Inferior parietal cortex (tissue), 1 donor: ENCODE results near the gene HDGFL2.

ENCODE experiments used
- DNase-seq: peaks from one replicate; pipeline ENCODE4 v3.0.0-alpha.2; 2016; ENCODE audit errors: extremely low spot score

Gene HDGFL2

DNA sequence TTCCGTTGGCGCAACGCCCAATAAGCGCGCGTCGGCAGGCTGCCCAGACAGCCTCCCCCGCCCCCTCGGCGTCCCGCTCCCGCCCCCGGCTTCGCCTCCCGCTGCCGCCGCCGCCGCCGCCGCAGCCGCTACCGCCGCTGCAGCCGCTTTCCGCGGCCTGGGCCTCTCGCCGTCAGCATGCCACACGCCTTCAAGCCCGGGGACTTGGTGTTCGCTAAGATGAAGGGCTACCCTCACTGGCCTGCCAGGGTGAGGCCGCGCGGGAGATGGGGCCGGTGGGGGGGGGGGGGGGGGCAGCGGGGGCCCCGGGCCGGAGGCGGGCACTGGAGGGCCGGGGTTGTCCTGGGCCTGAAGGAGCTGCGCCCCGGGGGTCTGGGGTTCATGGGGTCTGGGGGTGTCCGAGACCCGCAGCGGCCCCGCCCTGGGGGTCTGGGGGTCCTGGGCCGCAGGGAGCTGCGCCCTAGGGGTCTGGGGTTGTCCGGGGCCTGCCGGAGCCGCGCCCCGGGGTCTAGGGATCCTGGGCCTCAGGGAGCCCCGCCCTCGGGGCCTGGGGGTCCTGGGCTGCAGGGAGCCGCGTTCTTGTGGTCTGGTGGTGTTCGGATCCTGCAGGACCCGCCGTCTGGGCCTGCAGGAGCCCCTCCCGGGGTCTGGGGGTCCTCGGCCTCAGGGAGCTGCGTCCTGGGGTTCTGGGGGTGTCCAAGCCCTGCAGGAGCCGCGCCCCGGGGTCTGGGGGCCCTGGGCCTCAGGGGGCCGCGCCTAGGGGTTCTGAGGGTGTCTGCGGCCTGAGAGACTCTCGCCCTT lies at the start of gene HDGFL2:
HDGFL2 (plus strand) TSS at position 124 of the 801 bp plus-strand sequence; CDS start at position 178, 54 bp downstream.
- no peak for DNase-seq

DNA sequence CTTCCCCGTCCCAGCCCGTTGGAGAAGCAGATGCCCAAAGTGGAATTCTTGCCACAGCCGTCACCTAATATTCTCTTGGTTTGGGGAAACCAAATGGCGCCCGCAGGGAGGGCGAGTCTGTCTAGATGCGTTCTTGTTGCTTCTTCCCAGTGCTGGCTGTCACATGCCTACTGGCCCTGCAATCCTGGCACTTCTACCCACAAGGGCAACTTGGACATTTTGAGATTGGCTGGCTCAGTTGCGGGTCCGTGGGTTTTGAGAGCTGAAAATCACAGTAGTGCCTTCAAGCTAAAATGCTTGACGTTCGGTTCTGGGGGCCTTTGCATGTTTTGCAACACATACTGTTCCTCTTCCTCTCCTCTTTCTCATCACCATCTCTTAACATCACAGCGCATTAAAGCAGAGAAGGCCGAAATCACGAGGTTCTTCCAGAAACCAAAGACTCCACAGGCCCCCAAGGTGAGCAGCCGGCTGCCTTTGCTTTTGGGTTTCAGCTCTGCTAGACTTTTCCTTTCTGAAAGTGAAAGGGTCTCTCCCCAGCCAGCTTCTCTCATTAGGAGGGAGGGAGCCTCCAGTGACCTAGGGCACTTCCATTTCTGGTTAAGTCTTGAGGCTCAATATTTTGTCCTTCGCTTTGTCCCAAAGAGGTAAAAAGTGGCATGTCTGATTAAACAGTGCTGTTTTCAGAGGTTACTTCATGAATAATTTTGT lies 48.5 kb upstream of the HDGFL2 start:
- no peak for DNase-seq

DNA sequence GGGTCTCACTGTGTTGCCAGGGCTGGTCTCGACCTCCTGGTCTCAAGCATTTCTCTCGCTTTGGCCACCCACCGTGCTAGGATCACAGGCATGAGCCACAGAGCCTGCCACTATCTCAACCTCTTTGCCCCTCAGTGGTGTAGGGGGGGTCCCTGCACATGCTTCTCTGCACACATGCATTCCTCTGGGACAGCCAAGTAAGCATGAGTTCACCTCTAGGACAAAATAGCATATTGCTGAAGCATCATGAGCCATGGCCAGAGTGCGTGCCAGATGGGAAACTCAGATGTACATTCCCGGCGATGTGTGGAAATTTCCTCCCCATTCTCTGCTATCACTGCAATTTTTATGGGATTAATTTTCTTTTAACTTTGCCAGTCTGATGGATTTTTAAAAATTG lies 46.6 kb upstream of the HDGFL2 start:
- no peak for DNase-seq

DNA sequence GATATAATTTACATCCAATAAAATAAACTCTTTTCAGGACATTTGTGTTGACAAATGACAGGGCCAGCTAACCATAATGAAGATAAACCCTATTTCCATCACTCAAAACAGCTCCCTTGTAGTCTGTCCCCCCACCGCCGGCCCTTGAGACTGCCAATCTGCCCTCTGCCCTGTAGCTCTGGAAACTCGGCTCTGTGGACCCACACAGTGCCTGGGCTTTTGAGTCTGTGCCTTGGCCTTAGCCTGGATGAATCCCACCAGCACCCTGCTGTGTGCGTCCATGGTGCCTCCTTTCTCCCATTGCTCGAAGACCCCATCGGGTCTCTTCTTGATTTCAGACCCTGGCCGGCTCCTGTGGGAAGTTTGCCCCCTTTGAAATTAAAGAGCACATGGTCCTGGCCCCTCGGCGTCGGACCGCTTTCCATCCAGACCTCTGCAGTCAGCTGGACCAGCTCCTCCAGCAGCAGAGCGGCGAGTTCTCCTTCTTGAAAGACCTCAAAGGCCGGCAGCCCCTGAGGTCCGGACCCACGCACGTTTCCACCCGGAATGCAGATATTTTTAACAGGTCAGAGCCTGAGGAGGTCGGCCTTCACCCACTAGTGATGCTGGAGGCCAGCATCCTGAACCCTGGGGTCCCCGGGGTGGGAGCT lies 43.6 kb upstream of the HDGFL2 start:
- no peak for DNase-seq

DNA sequence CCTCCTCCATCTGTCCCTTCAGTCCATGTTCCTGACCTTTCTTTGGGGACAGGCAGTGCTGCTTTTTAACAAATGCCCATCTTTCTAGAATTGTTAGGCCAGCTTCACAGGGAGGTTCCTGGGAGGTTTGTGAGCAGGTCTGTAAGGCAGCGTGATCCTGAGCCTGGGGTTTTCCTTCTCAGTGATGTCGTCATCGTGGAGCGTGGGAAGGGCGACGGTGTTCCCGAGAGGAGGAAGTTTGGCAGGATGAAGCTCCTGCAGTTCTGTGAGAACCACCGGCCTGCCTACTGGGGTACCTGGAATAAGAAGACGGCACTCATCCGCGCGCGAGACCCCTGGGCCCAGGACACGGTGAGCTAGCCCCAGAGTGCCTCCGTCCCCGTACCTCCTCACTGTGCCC lies 42.8 kb upstream of the HDGFL2 start:
- DNase-seq: no peak

DNA sequence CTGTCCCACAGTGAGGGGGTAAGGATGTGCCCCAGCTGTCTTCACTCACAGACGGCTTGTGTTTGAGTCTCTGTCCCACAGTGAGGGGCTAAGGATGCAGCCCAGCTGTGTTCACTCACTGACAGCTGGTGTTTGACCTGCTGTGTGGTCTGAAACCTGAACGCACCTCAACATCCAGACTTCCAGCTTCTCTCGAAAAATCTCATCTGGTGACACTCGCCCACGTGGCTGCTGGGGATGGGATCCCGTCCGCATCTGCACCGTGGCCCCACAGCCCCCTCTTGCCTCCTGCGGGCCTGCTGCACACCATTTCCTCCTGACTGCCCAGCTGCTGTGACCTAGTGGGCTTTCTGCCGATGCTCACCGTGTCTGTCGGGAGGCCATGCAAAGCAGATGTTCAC lies 42.3 kb upstream of the HDGFL2 start:
- no peak for DNase-seq

DNA sequence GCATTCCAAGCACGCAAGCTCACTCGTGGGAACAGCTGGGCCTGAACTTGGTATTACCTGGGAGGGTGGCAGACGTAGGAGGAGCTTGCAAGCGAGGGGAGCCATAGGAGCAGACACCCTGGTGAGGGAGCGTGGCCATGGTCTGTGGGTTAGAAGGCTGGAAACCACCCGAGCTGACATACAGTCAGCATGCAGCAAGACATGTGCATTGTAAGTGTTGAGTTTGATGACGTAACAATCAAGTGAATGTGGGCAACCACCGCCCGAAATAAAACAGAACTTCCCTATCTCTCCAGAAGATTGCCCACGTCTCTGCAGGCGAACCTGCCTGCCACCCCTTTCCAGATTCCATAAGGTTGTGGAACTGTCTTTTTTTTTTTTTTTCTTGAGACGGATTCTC lies 41.3 kb upstream of the HDGFL2 start:
- no peak for DNase-seq

DNA sequence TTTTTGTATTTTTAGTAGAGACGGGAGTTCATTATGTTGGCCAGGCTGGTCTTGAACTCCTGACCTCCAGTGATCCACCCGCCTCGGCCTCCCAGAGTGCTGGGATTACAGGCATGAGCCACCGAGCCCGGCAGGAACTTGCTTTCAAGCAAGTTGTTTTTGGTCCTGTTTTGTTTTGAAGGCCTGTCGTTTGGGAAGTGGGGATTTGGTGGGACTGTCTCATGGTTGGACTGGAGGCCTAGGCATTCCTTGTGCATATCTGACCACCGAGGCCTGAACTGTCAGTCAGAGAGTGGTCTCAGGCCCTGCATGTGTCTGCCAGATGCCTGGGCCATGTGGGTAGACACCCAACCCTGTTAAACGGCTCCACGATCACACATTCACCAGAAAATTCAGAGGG lies 40.8 kb upstream of the HDGFL2 start:
- DNase-seq: no peak

DNA sequence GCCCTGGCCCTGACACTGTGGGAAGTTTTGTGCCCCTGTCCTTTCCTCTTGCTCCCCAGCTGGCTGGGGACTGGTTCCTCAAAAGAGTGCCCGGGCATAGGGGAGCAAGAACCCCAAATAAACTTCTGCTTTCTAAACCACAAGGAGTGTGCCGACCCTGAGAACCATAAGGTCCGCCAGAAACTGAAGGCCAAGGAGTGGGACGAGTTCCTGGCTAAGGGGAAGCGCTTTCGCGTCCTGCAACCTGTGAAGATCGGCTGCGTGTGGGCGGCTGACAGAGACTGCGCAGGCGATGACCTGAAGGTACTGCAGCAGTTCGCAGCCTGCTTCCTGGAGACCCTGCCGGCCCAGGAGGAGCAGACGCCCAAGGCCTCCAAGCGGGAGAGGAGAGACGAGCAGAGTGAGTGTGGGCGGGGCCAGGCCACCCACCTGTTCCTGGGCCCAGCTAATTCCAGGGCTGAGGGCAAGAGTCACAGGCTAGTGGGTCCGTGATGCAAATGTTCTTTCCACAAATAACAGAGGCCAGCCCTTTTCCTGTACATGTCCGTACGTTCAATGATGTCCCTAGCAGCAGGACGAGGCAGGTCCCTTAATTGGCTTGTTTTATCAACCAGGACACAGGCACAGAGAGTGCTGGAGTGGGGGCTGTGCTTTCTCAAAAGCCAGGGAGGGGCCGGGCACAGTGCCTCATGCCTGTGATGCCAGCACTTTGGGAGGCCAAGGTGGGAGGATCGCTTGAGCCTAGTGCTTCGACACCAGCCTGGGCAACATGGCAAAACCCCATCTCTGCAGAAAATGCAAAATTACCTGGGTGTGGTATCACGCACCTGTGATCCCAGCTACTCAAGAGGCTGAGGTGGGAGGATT lies 40.1 kb upstream of the HDGFL2 start:
- DNase-seq: no peak

DNA sequence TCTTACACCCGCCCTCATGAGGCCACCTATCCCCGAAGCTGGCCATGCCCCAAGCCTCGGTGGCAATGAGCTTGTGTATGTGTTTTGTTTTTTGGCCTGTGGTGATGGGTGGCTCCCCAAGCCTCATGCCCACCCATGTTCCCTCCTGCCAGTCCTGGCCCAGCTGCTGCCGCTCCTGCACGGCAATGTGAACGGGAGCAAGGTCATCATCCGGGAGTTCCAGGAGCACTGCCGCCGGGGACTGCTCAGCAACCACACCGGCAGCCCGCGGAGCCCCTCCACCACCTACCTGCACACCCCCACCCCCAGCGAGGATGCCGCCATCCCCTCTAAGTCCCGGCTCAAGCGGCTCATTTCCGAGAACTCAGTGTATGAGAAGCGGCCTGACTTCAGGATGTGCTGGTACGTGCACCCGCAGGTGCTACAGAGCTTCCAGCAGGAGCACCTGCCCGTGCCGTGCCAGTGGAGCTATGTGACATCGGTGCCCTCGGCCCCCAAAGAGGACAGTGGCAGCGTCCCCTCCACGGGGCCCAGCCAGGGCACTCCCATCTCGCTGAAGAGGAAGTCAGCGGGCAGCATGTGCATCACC lies 39.1 kb upstream of the HDGFL2 start:
- no peak for DNase-seq

DNA sequence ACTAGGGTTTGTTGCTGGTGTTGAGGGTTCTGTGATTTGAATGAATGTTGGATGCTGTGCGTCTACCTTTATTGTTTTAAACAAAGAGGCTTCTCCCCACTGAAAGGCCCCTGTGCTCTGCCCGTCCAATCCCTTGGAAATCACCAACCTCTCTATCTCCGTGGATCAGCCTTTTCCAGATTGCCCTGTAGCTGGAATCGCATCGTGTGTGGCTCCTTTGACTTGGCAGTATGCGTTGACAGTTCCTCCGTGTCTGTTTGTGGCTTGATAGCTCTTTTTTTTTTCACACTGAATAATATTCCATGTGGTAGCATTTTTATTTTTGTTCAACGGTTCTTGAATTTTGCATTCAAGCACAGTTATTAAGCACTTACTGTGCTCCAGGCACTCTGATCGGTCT lies 37.7 kb upstream of the HDGFL2 start:
- no peak for DNase-seq

DNA sequence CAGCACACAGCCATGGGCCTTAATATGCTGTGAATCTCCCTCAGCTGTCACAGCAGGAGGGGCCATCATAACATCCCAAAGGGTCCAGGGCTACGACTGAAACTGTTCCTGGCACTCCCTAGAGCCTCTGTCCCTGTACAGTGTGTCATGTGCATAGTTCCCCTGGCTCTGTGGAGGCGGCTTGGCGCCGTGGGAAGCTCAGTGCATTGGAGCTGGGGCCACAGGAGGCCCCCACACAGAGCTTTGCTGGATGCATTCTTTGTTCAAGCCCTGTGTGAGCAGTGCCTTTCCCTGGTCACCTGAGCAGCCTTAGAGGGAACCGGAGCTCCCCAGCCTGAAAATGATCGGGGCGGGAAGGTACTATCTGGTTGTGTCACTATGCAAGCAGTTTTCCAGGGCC lies 35.9 kb upstream of the HDGFL2 start:
- no peak for DNase-seq

DNA sequence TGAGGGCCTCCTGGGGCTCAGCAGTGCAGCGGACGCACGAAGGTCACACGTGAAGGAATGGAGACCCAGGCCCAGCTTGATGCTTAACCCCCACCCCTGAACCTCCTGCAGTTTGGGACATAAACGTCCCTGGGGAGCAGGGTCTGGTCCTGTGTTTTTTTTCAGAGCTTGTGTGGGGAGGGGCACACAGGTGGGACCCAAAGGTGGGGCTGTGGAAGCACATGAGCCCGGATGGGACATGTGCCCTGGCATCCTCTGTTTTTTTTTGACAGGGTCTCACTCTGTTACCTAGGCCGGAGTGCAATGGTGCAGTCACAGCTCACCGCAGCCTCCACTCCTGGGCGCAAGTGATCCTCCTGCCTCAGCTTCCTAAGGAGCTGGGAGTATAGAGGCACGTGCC lies 35.0 kb upstream of the HDGFL2 start:
- no peak for DNase-seq

DNA sequence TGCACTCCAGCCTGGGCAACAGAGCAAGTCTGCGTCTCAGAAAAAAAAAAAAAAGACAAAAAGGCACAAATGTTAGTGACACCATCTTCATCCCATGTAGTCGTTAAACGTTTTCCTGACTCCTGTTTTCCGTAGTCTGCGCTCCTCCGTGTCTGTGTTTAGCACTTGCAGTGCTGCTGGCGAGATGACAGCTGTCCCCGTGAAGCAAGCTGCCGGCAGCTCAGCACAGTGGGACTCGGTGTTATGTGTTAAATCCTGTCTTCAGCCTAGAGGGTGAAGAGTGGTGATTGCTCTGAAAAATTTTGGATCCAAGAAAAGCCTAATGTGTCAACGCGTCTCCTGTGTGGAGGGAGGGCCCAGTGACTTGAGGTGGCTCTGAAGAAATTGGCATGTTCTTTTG lies 32.9 kb upstream of the HDGFL2 start:
- no peak for DNase-seq

DNA sequence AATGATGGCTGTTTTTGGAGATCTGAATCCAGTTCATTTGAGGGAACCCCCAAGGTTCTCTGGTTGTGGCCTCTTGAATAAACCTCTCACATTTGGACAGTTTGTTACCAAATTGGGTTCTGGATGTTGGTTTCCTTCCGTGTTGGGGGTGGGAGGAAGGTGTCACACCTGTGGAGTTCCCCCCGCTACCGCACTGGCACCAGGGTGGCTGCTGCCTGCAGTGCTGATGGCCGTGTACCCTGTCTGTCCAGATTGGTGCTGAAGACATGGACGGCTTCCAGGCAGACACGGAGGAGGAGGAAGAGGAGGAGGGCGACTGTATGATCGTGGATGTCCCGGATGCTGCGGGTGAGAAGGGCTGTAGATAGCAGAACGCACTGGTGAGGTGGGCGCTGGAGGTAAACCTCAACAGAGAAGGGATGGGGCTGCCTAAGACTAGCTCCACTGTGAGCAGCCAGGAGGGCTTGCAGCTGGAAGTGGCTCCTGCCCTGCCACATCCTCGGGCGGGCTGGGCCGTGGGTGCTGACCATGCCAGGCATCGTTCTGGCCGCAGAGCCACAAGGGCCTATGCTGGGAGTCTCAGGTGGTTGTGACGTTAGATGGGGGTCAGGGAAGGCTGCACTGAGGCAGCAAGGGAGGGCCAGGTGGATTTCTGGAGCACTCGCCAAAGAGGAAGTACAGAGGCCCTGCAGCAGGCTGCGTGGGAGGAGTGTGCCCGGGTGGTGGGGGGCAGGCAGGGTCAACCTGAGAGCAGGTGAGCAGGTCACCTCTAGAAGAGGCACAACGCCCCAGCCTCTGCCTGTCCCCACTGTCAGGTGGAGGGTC lies 29.9 kb upstream of the HDGFL2 start:
- no peak for DNase-seq

DNA sequence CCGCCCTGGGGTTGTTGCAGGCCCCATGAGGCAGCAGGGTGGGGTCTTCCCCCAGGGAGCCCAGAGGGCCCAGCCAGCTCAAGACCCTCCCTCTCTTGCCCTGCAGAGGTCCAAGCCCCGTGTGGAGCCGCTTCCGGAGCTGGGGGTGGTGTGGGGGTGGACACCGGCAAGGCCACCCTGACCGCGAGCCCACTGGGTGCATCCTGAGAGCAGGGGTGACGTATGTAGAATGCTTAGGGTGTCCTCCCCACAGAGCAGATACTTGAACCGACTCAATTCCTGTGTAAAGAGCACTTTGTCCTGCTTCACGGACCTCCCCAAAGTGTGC lies 29.3 kb upstream of the HDGFL2 start:
- DNase-seq: no peak

DNA sequence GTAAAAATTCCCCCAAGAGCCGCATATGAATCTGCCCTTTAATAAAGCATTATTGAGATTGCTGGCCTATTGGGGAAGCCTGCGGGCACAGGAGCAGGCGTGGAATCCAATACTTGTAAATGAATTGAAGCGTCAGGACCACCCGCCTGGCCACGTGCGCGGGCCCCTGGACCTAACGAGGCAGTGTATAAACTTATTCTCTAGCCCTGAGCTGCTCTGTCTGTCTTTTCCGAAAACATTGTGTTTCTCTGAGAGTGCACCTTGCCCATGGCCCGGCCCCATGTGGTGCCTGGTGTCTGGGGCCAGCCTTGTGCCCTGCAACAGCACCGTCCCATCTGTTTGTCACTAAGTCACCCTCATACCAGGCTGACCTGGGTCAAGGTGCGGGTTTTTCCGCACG lies 28.9 kb upstream of the HDGFL2 start:
- no peak for DNase-seq

DNA sequence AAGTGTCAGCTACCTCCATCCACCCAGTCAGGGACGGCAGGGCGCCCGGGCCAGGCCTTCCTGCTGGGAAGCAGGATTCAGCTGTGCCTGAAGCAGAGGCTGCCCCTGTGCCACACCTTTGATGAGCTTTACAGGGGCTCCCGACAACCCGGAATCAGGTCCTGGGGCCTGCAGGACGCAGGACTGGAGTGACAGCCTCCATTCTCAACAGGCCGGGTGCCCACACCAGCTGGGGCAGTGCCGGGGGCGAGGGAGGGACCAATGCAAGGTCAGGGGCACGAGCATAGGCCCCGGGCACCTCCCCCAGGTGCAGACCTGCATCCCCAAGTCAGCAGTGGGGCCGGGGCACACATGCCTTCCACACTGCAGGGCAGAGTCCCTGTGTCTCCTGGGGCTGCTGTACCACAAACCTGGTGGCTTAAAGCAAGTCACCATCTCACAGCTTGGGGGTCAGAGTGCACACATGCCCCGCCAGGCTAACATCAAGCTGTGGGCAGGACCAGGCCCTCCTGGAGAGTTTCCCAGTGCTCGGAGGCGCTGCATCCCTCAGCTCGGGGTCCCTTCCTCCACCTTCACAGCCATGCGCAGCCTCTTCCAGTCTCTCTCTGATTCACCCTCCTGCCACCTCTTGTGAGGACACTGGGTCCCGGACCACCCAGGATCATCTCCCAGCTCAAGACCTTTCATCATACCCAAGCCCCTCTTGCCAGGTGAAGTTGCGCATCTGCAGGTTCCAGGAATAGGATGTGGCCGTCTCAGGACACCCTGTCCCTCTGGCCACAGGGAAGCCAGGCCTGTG lies 27.9 kb upstream of the HDGFL2 start:
- DNase-seq: no peak

DNA sequence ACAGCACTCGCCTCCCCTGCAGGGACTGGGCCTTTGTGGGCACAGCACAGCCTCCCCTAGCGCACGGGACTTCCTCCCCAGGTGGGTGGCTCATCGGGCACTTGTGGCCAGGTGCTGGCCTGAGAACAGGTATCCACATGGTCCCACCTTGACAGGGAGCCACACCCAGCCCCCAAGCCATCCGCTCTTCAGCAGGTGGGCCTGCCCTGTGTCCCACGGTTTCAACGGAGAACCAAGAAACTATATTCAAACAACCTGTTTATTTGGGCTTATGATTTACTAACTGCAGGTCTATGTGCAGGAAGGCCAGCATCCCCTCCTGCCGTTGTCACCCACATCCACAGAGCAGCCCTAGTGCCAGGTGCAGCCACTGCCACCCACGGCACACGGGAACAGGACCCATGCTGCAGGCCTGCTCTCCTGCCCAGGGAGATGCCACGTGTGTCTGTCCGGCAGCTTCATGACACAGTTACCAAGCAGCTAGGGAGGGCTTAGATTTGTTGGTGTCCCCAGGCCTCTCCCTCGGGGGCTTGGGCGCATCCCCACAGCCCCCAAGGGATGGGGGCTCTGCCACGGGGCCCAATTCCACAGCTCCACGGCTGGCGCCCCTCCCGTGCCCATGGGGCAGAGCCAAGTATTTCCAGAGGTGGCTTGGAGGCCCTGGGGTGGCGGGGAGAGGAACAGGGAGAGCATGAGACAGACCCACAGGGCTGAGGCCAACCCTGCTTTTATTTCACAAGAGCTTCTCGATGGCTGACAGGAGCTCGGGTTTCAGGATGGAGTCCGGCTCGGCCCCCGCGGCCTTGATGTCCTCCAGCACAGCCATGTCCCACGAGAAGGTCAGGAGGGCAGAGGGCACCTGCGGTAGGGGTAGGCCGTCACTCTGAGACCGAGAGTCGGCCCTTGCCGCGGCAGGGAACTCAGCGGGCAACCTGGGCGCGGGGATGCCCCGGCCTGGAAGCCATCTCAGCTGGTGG lies 27.0 kb upstream of the HDGFL2 start:
- DNase-seq: no peak
